Suprapubic skin (tissue), 4 donors: ENCODE measurements around the gene HPSE2. TPM values are rescaled to one million over a fixed set of nuclear protein-coding genes. Genes with fewer than 3 reads are reported as not detected.

ENCODE experiments used
- DNase-seq, 2 donors: peaks; one replicate each; pipeline ENCODE4 v3.0.0-alpha.2; 2019; ENCODE audit warnings: low spot score in 2 of 2
- H3K27ac ChIP-seq: fragments of 200-600 bp; sonication (generic); one replicate; pipeline ENCODE4 v1.5.1; 2019
- H3K27me3 ChIP-seq: fragments of 200-600 bp; sonication (generic); one replicate; pipeline ENCODE4 v1.5.1; 2019
- H3K36me3 ChIP-seq: fragments of 200-600 bp; sonication (generic); one replicate; pipeline ENCODE4 v1.5.1; 2019
- H3K4me1 ChIP-seq: fragments of 200-600 bp; sonication (generic); one replicate; pipeline ENCODE4 v1.5.1; 2019
- H3K4me3 ChIP-seq: fragments of 200-600 bp; sonication (generic); one replicate; pipeline ENCODE4 v1.5.1; 2019; ENCODE audit warnings: mild to moderate bottlenecking
- H3K9me3 ChIP-seq: fragments of 200-600 bp; sonication (generic); one replicate; pipeline ENCODE4 v1.5.1; 2019
- EP300 ChIP-seq: sonication (generic); formaldehyde crosslinking; IDR thresholded peaks from one replicate; pipeline ENCODE4 v1.6.1; 2017; ENCODE audit warnings: antibody characterized with exemption
- POLR2A ChIP-seq, 2 donors: fragments of 450-650 bp; IDR thresholded peaks; one replicate each; pipeline ENCODE4 v1.6.1; 2017; ENCODE audit warnings: antibody characterized with exemption in 2 of 2, mild to moderate bottlenecking in 2 of 2, moderate library complexity in 2 of 2
- POLR2AphosphoS5 ChIP-seq, 3 donors: sonication (generic); formaldehyde crosslinking; IDR thresholded peaks; one replicate each; pipeline ENCODE4 v1.6.1; 2017; ENCODE audit warnings: antibody characterized with exemption in 3 of 3
- WGBS: methylation state at CpG from one replicate; pipeline ENCODE4 v1.1.5; 2018; 5-methylcytosine and 5-hydroxymethylcytosine counted together
- total RNA-seq, 4 donors: library from RNA; depleted of rRNA; stranded (reverse); fragments of >200 nt; gene quantifications; one replicate each; pipeline ENCODE4 v1.1.0, GENCODE V29; 2016
- TF ChIP-seq, protein P1 (sequence below), 2 donors: fragments of 200-600 bp in 1 of 2; fragments of 450-650 bp in 1 of 2; sonication (generic) in 1 of 2; IDR thresholded peaks; one replicate each; pipeline ENCODE4 v1.5.1; 2016 to 2019; ENCODE audit warnings: antibody characterized with exemption in 2 of 2, mild to moderate bottlenecking in 1 of 2, moderate library complexity in 1 of 2

HPSE2 gene
- total RNA-seq, 4 donors from 2014 or later = 0.95 to 1.3 (median 0.99) TPM

DNA sequence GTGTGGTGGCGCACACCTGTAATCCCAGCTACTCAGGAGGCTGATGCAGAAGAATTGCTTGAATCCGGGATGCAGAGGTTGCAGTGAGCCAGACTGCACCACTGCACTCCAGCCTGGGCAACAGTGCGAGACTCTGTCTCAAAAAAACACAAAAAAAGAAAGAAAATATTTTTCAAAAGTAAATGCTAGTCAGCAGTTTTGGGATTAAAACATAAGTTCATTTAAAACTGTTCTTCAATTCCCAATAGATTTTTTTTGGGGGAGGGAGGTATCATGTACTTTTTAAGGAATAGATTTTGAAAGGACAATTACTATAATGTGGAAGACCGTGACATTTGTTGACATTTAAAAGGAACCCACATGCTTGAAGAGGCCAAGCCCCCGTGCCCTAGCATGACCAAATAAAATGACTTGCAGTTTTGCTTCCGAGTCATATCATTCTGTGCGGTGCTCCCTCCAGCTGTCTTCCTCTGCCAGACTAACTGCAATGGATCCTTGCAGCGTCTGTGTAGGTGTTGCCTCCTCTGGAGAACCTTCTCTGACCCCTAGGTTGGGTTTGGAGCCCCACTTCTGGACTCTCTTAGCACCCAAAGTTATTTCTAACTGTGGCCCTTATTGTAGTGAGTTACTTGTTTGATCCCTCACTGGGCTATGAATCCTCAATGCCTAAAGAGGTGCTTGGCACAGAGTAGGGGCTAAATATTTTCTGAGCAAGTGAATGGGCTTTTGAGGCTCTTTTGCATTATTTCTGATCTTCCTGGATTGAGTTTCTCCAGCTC lies 771.5 kb downstream of the HPSE2 start:
- Histone ChIP-seq H3K27ac (no peak overlapping the region), H3K4me1 (peaks cover 18% of the 10 kb centered on the region)

DNA sequence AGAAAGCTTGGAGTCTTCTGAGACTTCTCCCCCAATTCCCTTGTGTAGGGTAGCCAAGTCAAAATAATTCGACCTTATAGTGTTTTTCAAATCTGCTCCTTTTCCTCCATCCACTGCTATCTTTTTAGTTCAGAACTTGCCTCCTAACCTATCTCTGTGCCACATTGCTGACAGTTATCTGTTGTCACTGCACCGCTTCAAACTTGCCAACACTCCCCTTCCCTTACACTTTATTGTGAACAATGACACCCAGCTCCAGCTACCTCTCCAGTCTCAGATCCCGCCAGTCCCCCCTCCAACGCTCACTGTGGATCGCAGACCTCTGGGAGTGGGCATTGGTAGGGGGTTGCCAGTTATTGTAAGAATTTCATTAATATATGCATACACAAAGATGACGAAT lies 772.6 kb downstream of the HPSE2 start:
- 94% methylated on average over 6 of the region's 6 CpGs for WGBS
- Histone ChIP-seq H3K9me3 (no peaks in the 10 kb centered on the region), H3K27me3 (no peaks in the 10 kb centered on the region), H3K4me3 (no peak overlapping the region), H3K4me1 (peaks cover 16% of the 10 kb centered on the region), H3K36me3 (no peaks in the 10 kb centered on the region), H3K27ac (no peak overlapping the region)
- no peak for DNase-seq
- no peak for TF ChIP-seq POLR2AphosphoS5 (IDR thresholded peaks at IDR 0.05)
- TF ChIP-seq EP300 = no peak

More for the DNA sequence above, 771.5 kb downstream of the HPSE2 start:
- no peaks in the 10 kb centered on the region for H3K36me3 ChIP-seq
- H3K4me3 ChIP-seq = no peak overlapping the region
- no peak for TF ChIP-seq EP300
- TF ChIP-seq POLR2AphosphoS5 (IDR thresholded peaks at IDR 0.05) = no peak
- no peak for TF ChIP-seq POLR2A (IDR thresholded peaks at IDR 0.05)
- TF ChIP-seq, protein P1, sequence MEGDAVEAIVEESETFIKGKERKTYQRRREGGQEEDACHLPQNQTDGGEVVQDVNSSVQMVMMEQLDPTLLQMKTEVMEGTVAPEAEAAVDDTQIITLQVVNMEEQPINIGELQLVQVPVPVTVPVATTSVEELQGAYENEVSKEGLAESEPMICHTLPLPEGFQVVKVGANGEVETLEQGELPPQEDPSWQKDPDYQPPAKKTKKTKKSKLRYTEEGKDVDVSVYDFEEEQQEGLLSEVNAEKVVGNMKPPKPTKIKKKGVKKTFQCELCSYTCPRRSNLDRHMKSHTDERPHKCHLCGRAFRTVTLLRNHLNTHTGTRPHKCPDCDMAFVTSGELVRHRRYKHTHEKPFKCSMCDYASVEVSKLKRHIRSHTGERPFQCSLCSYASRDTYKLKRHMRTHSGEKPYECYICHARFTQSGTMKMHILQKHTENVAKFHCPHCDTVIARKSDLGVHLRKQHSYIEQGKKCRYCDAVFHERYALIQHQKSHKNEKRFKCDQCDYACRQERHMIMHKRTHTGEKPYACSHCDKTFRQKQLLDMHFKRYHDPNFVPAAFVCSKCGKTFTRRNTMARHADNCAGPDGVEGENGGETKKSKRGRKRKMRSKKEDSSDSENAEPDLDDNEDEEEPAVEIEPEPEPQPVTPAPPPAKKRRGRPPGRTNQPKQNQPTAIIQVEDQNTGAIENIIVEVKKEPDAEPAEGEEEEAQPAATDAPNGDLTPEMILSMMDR (IDR thresholded peaks at IDR 0.05) = no peak
- DNase-seq = no peak
- 75% methylated on average over 8 of the region's 8 CpGs for WGBS
- no peaks in the 10 kb centered on the region for H3K9me3 ChIP-seq
- H3K27me3 ChIP-seq = no peaks in the 10 kb centered on the region

DNA sequence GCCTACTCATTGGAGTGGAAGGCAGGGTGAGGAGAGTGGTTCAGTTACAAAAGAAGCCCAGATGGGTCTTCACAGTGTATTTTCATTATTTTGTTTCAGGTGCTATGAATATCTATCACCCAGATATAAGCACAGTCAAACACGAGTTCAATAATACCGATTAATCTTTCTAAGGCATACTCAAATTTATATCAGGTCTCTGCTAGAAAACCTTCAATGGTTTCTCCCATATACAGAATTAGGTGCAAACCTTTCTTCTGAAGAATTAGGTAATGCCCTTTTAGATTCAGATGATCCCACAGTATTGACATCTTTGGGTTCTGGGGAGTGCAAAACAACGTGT lies 774.2 kb downstream of the HPSE2 start:
- Histone ChIP-seq H3K27me3 (peaks cover 6% of the 10 kb centered on the region), H3K36me3 (no peaks in the 10 kb centered on the region), H3K4me1 (peaks cover 7% of the 10 kb centered on the region), H3K4me3 (no peak overlapping the region), H3K27ac (no peak overlapping the region), H3K9me3 (no peaks in the 10 kb centered on the region)
- TF ChIP-seq, protein P1 (IDR thresholded peaks at IDR 0.05) = no peak
- TF ChIP-seq POLR2AphosphoS5 (IDR thresholded peaks at IDR 0.05) (no peak), POLR2A (IDR thresholded peaks at IDR 0.05) (no peak), EP300 (no peak)
- DNase-seq = no peak
- 87% methylated on average over 3 of the region's 3 CpGs for WGBS

DNA sequence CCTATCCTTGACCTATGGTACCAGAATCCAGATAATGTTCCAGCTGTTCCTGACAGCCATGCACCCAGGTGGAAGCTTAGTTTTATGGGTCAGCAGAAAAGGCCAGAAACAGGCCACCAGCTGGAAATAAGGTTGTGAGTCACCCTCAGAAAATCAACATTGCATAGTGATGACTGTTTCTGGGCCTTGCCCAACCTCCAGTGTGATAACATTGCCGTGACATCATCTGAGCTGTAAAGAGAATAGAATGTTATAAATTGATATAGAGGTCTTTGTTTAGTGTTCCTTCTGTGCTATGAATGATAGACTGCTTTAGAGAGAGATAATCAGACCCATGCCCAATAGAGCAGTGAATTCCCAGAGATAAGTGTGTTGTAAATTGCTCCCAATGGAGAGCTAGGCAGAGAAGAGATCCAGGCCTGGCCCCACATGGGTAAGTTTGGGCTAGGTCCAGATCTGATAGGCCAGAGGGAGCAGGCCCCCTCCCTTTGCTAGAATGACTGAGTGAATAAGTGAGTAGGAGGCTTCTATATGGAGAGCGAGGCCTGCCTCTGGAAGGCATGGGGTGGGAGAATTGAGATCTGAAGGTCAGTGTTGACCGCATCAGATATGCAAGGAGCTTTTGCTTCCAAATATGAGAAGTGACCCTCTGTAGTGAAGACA lies 774.7 kb downstream of the HPSE2 start:
- peak in 1 of 2 donors; percentile 57 for DNase-seq
- H3K36me3 ChIP-seq = no peaks in the 10 kb centered on the region
- H3K4me1 ChIP-seq = peaks cover 7% of the 10 kb centered on the region
- no peaks in the 10 kb centered on the region for H3K9me3 ChIP-seq
- H3K27me3 ChIP-seq = peaks cover 6% of the 10 kb centered on the region
- H3K27ac ChIP-seq = no peak overlapping the region
- TF ChIP-seq, protein P1 (IDR thresholded peaks at IDR 0.05) = no peak
- peak in 1 of 3 donors; percentile 48 for TF ChIP-seq POLR2AphosphoS5 (IDR thresholded peaks at IDR 0.05)
- 71% methylated on average over 3 of the region's 3 CpGs for WGBS
- H3K4me3 ChIP-seq = no peak overlapping the region

DNA sequence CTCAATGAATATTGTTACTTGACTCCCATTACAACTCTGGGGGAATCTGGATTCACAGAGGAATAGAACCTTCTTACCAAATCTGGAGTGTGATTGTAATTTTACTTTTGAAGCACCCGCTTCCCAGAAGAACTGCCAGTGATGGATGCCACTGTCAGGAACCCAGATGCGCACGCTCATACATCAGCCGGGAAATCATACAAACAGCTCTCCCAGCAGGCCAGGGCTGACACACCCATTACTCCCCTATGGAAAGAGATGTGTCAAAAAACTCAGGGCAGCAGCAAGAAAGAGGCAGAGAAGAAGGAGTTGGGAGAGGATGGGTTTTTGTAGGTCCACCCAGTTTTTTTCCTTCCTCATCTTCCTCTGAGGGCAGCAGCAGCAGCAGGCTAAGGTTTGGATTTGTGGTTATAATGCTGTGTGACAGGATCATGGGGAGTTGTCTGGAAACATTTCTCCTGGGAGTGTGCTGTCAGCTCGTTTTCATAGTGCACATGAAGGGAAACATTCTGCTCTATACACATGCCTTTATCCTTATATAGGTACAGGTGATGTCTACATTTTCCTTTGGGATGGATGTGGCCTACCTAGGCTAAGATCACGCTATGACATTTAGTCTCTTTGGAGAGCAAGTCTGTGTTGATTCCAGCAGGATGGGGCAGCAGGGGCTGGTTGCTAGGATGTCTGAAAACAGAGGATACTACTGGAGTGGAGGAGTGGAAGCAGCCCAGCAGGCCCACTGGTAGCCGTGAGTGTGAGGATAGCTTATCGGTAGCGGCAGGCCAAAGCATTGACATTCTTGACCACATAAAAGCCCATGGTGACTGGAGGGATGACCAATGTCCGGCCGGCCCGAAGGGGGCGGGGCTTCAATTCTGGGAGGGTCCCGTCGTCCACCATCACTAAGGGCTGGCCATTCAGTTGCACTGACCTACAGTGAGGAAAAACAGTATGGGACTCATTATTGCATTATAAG lies 776.6 kb downstream of the HPSE2 start:
- H3K9me3 ChIP-seq = no peaks in the 10 kb centered on the region
- DNase-seq = no peak
- no peak overlapping the region for H3K27ac ChIP-seq
- H3K36me3 ChIP-seq = no peaks in the 10 kb centered on the region
- no peak overlapping the region for H3K4me3 ChIP-seq
- no peak for TF ChIP-seq POLR2A (IDR thresholded peaks at IDR 0.05)
- WGBS = 77% methylated on average over 9 of the region's 15 CpGs
- peaks cover 6% of the 10 kb centered on the region for H3K27me3 ChIP-seq
- H3K4me1 ChIP-seq = peaks cover 7% of the 10 kb centered on the region
